Thyroid gland (tissue), 4 donors: Measurements from ENCODE around the gene HS6ST3.

ENCODE experiments used
- CTCF ChIP-seq, 6 experiments: fragments of 200-600 bp in 3 of 6; fragments of 450-650 bp in 3 of 6; sonication (generic) in 3 of 6; IDR thresholded peaks; one replicate each; pipeline ENCODE4 v1.5.1; 2016 to 2019; ENCODE audit warnings: antibody characterized with exemption in 6 of 6, mild to moderate bottlenecking in 2 of 6, inconsistent platforms in 1 of 6, moderate library complexity in 1 of 6
- POLR2A ChIP-seq, 2 donors: fragments of 450-650 bp; IDR thresholded peaks; one replicate each; pipeline ENCODE4 v1.6.1; 2017; ENCODE audit warnings: antibody characterized with exemption in 2 of 2, mild to moderate bottlenecking in 2 of 2, moderate library complexity in 1 of 2

DNA sequence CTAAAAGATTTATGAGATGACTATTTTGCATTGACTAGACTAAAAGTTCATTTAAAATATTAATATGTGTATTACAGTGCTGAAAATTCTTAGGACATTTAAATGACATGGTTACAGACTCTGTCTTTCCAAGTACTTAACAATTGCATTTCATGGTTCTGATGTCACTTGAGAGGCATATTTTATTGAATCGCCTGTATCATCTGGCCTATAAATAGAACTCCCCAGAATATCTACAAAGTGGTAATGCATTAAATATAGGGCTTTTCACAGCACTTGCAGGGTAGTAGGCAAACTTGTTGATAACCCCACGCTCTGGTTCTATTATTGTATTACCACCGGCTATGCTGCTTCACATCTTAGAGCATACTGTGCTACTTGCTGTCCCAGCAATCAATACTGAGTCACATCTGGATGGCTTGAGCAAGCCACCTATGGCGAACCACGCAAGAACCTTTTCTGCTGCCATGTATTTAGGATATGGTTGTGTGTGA, 400.6 kb downstream of the HS6ST3 start:
- TF ChIP-seq CTCF (IDR thresholded peaks at IDR 0.05) (no peak), POLR2A (IDR thresholded peaks at IDR 0.05) (no peak)
